HepG2 (cell line): Measurements from ENCODE around the gene VILL. TPM values are rescaled to one million over a fixed set of nuclear protein-coding genes. Genes with fewer than 3 reads are reported as not detected.

ENCODE experiments used
- ARNTL ChIP-seq: sonication (generic); formaldehyde crosslinking; IDR thresholded peaks from 2 replicates; pipeline ENCODE4 v1.4.0; 2020; ENCODE audit warnings: mild to moderate bottlenecking, missing genetic modification reagents
- MIER3 ChIP-seq: IDR thresholded peaks from 2 replicates; pipeline ENCODE4 v1.6.1; 2016; ENCODE audit warnings: missing compliant biosample characterization, borderline replicate concordance
- MXI1 ChIP-seq: IDR thresholded peaks from 3 replicates; pipeline ENCODE4 v1.6.1; 2012; ENCODE audit warnings: low read depth, low read length, inconsistent platforms, borderline replicate concordance
- RAD21 ChIP-seq: fragments of 450-650 bp; formaldehyde crosslinking; IDR thresholded peaks from 2 replicates; pipeline ENCODE4 v1.5.0; 2020; ENCODE audit warnings: mild to moderate bottlenecking
- RAD51 ChIP-seq: fragments of 450-650 bp; IDR thresholded peaks from 2 replicates; pipeline ENCODE4 v1.6.1; 2016; ENCODE audit warnings: borderline replicate concordance
- RBAK ChIP-seq: sonication (generic); formaldehyde crosslinking; IDR thresholded peaks from 2 replicates; pipeline ENCODE4 v1.5.1; 2020; ENCODE audit warnings: mild to moderate bottlenecking, missing genetic modification reagents
- SAP130 ChIP-seq: IDR thresholded peaks from 2 replicates; pipeline ENCODE4 v1.6.1; 2016; ENCODE audit warnings: low read depth
- SOX6 ChIP-seq, 2 experiments: fragments of 450-650 bp in 1 of 2; sonication (generic) in 1 of 2; formaldehyde crosslinking in 1 of 2; IDR thresholded peaks; 2 replicates each; pipeline versions ENCODE4 v1.4.0 to v1.6.1; 2017 to 2020; ENCODE audit warnings: antibody characterized with exemption in 1 of 2, mild to moderate bottlenecking in 1 of 2, missing genetic modification reagents in 1 of 2
- TEAD3 ChIP-seq: optimal IDR thresholded peaks from 2 replicates; pipeline ENCODE3; 2016; ENCODE audit warnings: borderline replicate concordance
- TFE3 ChIP-seq: IDR thresholded peaks from 2 replicates; pipeline ENCODE4 v1.6.1; 2016
- USF2 ChIP-seq, 2 experiments: sonication (generic) in 1 of 2; formaldehyde crosslinking in 1 of 2; IDR thresholded peaks; 2 replicates each; pipeline versions ENCODE4 v1.5.1 to v1.6.1; 2011 to 2020; ENCODE audit warnings: borderline replicate concordance in 1 of 2, low read depth in 1 of 2, low read length in 1 of 2, mild to moderate bottlenecking in 1 of 2, missing genetic modification reagents in 1 of 2, moderate library complexity in 1 of 2
- ZBTB33 ChIP-seq: sonication (generic); formaldehyde crosslinking; IDR thresholded peaks from 2 replicates; pipeline ENCODE4 v1.4.0; 2020; ENCODE audit warnings: missing genetic modification reagents
- ZKSCAN5 ChIP-seq: sonication (generic); formaldehyde crosslinking; IDR thresholded peaks from 2 replicates; pipeline ENCODE4 v1.5.1; 2020; ENCODE audit warnings: mild to moderate bottlenecking, missing genetic modification reagents
- polyA plus RNA-seq, 8 experiments: library from polyadenylated mRNA; depleted of rRNA in 3 of 8; stranded (reverse) in 7 of 8; unstranded in 1 of 8; fragments of >200 nt; fragmentation: Illumina TruSeq in 4 of 8; extraction: Trizol in 4 of 8; gene quantifications; 2 replicates each; pipeline versions ENCODE4 v1.2.1 to v1.2.3, GENCODE V29; 2011 to 2016; ENCODE audit warnings: low read depth in 4 of 8, missing spikeins in 1 of 8, mixed read lengths in 1 of 8; ENCODE audit not compliant: insufficient read depth in 1 of 8
- total RNA-seq, 5 experiments: library from RNA; depleted of rRNA; stranded (reverse); fragments of >200 nt; fragmentation: Illumina TruSeq; extraction: Trizol; gene quantifications; 2 replicates each; pipeline ENCODE4 v1.2.3, GENCODE V29; 2016; ENCODE audit warnings: low read depth in 1 of 5

The VILL gene
- total and polyA plus RNA-seq, 2 of the 13 experiments (the other 11 are each of a cell fraction or from before 2014, with no cell fraction given) = 3.2 to 5.3 TPM

- TF ChIP-seq TFE3 (CRISPR knock-in tag) = peak; percentile 95
- TF ChIP-seq SAP130 (CRISPR knock-in tag) = peak; percentile 44; the same call in 1 of the 2 replicates
- TF ChIP-seq RAD21 (CRISPR knock-in tag) = peak; percentile 57
- no peak for TF ChIP-seq SOX6 (IDR thresholded peaks at IDR 0.05)
- peak; percentile 43 for TF ChIP-seq SOX6 (CRISPR knock-in tag; IDR thresholded peaks at IDR 0.05)
- TF ChIP-seq MIER3 (CRISPR knock-in tag) = 0 out of 2 replicates have a peak, but pooled peaks have one; percentile 45
- peak; percentile 91 for TF ChIP-seq ARNTL (CRISPR knock-in tag)
- peak; percentile 96 for TF ChIP-seq USF2 (IDR thresholded peaks at IDR 0.05; ENCODE audit: low read depth, low read length)
- peak; percentile 94; the same call in 1 of the 2 replicates for TF ChIP-seq USF2 (CRISPR knock-in tag; IDR thresholded peaks at IDR 0.05; ENCODE audit: borderline replicate concordance)
- peak; percentile 48; the same call in 1 of the 2 replicates for TF ChIP-seq ZBTB33
- peak; percentile 80 for TF ChIP-seq RAD51
- TF ChIP-seq RBAK (CRISPR knock-in tag) = no peak
- peak; percentile 90 for TF ChIP-seq TEAD3
- peak; percentile 80; the same call in 2 of the 3 replicates for TF ChIP-seq MXI1
- TF ChIP-seq ZKSCAN5 (CRISPR knock-in tag) = no peak
Observed at GRCh38 chr3:37996785-37997301, 6.3 kb downstream of the VILL start (continued).
